ENCODE results near the gene HGFAC. TPM values are rescaled to one million over a fixed set of nuclear protein-coding genes. Genes with fewer than 3 reads are reported as not detected.
A peak's percentile ranks its signal among the peaks of the same experiment; 100 is the strongest.

HGFAC gene
- total and polyA plus RNA-seq, 2 of the 13 experiments (the other 11 are each of a cell fraction or from before 2014, with no cell fraction given) = 8.5 to 63.6 TPM

- Histone ChIP-seq H2AFZ (ENCODE audit: low read length) (no peak overlapping the region), H4K20me1 (ENCODE audit: insufficient read depth, low read length) (no peaks in the 10 kb centered on the region), H3K4me2 (ENCODE audit: low read depth, low read length) (no peak overlapping the region), H3K4me1 (ENCODE audit: insufficient read depth, low read length) (peaks cover 30% of the 10 kb centered on the region), H3K27me3 (ENCODE audit: control insufficient read depth in 1 of 2, insufficient read depth in 2 of 2, low read length in 2 of 2) (no peaks in the 10 kb centered on the region), H3K9ac (ENCODE audit: insufficient read depth, low read depth, low read length) (no peak overlapping the region), H3K9me3 (ENCODE audit: low read length) (no peaks in the 10 kb centered on the region), H3K79me2 (ENCODE audit: insufficient read depth, low read length) (no peaks in the 10 kb centered on the region), H3K4me3 (replicated peaks in 1 of 3; ENCODE audit: insufficient read depth in 1 of 3, low read depth in 2 of 3, low read length in 3 of 3) (no peak overlapping the region), H3K27ac (ENCODE audit: extremely low read length, insufficient read depth, low read length) (no peak overlapping the region), H3K36me3 (replicated peaks in 1 of 2; ENCODE audit: control insufficient read depth in 1 of 2, insufficient read depth in 2 of 2, low read length in 2 of 2) (no peaks in the 10 kb centered on the region; a peak in 1 of 5 replicates)
- CTCF ChIA-PET (ENCODE audit: low intra/inter-chr PET ratio, low total read pairs) = no interaction called here
- ATAC-seq (no peak), FAIRE-seq (no peak), DNase-seq (ENCODE audit: low spot score) (no peak)
- in situ Hi-C loops (cut with HindIII; ENCODE audit: extremely low pct_ligation_motif_present, low pct_unique_long_range_greater_than_20kb) = no loop called here
- WGBS (ENCODE audit: low lambda C conversion rate) = 74% methylated on average over 4 of the region's 22 CpGs
- intact Hi-C loops (cut with micrococcal nuclease; ENCODE audit: unreplicated experiment) = no loop called here
- no TSS peak for BruUV-seq (replicated peaks)
- POLR2A ChIA-PET = no interaction called here
- TF ChIP-seq TAF1 (CRISPR knock-in tag; IDR thresholded peaks at IDR 0.05) (0 out of 2 replicates have a peak, but pooled peaks have one; percentile 5), FOXJ3 (CRISPR knock-in tag; IDR thresholded peaks at IDR 0.05; ENCODE audit: borderline replicate concordance) (no peak), MAFF (IDR thresholded peaks at IDR 0.05; ENCODE audit: low read depth, low read length) (no peak), AGO1 (IDR thresholded peaks at IDR 0.05; ENCODE audit: low read depth, low read length, poor library complexity, severe bottlenecking) (peak; percentile 85), ETV5 (CRISPR knock-in tag; IDR thresholded peaks at IDR 0.05; ENCODE audit: borderline replicate concordance) (no peak), AKAP8 (CRISPR knock-in tag; IDR thresholded peaks at IDR 0.05) (0 out of 2 replicates have a peak, but pooled peaks have one; percentile 36), ATF2 (CRISPR knock-in tag; IDR thresholded peaks at IDR 0.05) (no peak), HCFC1 (IDR thresholded peaks at IDR 0.05; ENCODE audit: low read depth, low read length) (no peak), ZBTB40 (IDR thresholded peaks at IDR 0.05) (no peak), ZBTB40 (CRISPR knock-in tag; IDR thresholded peaks at IDR 0.05) (no peak), ZEB1 (IDR thresholded peaks at IDR 0.05; ENCODE audit: insufficient replicate concordance, low read depth) (no peak)
- TF ChIP-seq, protein P1, sequence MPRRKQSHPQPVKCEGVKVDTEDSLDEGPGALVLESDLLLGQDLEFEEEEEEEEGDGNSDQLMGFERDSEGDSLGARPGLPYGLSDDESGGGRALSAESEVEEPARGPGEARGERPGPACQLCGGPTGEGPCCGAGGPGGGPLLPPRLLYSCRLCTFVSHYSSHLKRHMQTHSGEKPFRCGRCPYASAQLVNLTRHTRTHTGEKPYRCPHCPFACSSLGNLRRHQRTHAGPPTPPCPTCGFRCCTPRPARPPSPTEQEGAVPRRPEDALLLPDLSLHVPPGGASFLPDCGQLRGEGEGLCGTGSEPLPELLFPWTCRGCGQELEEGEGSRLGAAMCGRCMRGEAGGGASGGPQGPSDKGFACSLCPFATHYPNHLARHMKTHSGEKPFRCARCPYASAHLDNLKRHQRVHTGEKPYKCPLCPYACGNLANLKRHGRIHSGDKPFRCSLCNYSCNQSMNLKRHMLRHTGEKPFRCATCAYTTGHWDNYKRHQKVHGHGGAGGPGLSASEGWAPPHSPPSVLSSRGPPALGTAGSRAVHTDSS (CRISPR knock-in tag; conservative IDR thresholded peaks at IDR 0.05) = no peak
Measured at GRCh38 chr4:3436048-3436797, 5.5 kb upstream of the HGFAC start.

All from HepG2 (cell line).